AG08396 (cell line): Measurements from ENCODE around the gene ZC3H12D.
"Not testable (repeated sequence)": the region's sequence is repeated elsewhere in the genome, so short reads cannot be mapped to it uniquely, and the experiment has no call there.

Experiments
- DNase-seq: peaks from one replicate; pipeline ENCODE4 v3.0.0; 2012; ENCODE audit warnings: low spot score, mixed read lengths

ZC3H12D gene

GRCh38 chr6:149484733-149485700 lies at the start of gene ZC3H12D:
ZC3H12D (minus strand) TSS chr6:149485014; CDS start chr6:149474543, 10,471 bp downstream.
- no peak for DNase-seq

- no peak for DNase-seq
Observed at GRCh38 chr6:149529650-149530049, 44.8 kb upstream of the ZC3H12D start.

DNA sequence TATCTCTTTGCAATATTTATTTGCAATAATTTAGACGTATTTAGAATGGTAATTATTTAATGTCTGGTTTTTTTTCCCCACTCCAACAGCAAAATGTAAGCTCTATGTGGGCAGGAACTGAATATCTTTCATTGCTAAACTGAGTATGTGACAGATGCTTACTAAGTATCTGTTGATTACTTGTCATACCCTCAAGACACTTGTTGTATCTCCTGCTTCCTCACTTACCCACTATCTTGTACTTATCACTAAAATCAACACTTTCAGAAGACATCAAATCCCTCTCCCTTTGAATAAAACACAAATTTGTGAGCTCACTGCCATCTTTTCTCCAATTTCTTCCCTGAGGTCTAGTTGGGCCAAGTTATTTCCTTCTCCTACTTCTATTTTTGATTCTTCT lies 30.7 kb upstream of the ZC3H12D start:
- DNase-seq: no peak

DNA sequence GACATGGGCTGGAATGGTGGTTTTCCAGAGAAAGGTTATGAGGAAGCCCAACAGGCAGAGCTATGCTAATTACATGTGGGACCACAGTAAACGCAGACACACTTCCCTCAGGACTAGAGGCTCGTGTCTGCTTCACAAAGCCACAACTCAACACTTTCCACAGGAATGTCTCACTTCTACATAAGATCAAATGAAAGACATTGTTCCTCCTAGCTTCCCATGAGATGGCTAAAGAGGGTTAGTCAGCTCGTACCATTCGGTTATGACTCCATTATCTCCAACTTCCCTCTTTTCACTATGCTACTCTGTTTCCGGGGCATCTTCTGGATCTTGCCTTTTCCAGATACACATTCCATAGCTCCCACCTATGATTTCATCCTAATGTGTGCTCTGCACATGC lies 29.1 kb upstream of the ZC3H12D start:
- DNase-seq: no peak

- no peak for DNase-seq
Observed at GRCh38 chr6:149510793-149511512, 26.1 kb upstream of the ZC3H12D start.

- DNase-seq: no peak
Observed at GRCh38 chr6:149508485-149508884, 23.7 kb upstream of the ZC3H12D start.

GRCh38 chr6:149503872-149504271 lies 19.1 kb upstream of the ZC3H12D start:
- DNase-seq: no peak

DNA sequence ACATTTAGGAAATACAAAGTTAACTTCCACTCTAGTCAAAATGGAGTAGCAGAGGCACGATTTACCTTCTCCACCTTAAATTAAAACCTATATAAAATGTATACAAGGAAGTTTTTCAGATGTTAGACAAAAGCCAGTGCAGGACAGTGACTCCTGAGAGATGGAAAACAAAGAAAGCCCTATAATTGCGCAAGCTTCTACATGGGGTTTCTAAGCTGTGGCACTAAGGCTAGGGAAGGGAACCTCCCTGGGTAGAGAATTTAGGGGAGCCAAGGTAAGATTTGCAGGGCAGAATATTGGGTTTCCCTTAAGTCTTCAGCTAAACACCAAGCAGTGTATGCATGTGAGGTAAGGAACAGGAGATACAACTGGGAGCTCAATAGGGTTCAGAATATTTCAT lies 18.5 kb upstream of the ZC3H12D start:
- no peak for DNase-seq

DNA sequence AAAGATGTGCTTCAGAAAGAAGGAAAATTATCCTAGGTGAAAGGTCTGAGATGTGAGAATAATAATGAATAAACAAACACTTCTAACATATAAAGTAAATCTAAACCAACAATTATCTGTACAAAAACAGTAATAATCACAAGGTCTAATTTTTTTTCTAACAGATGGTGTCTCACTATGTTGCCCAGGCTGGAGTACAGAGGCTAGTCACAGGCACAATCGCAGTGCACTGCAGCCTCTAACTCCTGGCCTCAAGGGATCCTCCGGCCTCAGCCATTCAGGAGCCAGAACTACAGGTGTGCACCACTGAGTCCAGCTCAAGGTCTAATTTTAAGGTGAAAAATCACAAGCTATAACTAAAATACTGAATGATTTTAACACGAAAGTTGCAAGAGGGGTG lies 17.0 kb upstream of the ZC3H12D start:
- DNase-seq: no peak

DNA sequence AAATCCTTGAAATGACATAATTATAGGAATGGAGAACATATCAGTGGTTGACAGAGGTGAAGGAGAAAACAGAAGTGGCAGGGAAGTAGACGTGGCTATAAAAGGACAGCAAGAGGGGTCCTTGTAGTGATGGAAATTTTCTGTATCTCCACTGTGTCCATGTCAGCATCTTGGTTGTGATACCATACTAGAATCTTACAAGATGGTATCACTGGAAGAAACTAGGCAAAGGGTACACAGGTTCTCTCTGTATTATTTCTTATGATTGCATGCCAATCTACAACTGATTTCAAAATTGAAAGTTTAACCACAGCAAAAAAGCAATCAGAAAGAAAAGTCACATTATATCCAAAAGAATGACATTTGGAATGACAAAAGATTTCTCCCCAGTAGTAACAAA lies 16.4 kb upstream of the ZC3H12D start:
- no peak for DNase-seq

GRCh38 chr6:149500096-149500495 lies 15.3 kb upstream of the ZC3H12D start:
- DNase-seq: no peak

- no peak for DNase-seq
Observed at GRCh38 chr6:149499066-149499465, 14.3 kb upstream of the ZC3H12D start.

DNA sequence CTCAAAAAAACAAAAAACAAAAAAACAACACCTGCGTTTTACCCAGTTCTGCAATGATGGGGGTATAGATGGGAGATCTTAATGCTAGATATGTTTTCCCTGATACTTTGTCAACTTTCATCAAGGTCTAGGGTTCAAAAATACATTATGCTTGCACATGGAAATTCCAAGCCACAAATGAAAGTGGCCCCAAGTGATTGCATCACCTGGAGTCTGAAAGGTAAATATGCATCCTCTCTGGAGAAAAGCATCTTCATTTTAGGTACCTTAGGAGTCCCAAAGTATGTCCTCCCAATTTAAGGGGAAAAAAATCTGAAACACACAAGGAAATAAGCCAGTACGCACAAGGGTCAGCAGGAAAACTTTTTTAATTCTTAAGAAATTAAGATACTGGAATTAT lies 12.6 kb upstream of the ZC3H12D start:
- DNase-seq: no peak

DNA sequence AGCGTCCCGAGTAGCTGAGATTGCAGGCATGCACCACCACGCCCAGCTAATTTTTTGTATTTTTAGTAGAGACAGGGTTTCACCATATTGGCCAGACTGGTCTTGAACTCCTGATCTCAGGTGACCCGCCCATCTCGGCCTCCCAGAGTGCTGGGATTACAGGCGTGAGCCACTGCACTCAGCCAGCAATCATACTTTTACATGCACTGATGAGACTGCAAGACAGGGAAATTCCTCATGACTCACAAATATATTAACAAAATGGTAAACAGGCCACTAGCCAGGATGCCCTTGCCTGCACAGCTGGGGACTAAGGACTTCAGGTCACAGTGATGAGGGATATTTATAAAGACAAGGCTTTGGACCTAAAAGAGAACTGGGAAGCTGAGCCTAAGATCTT lies 11.8 kb upstream of the ZC3H12D start:
- not testable (repeated sequence) for DNase-seq

DNA sequence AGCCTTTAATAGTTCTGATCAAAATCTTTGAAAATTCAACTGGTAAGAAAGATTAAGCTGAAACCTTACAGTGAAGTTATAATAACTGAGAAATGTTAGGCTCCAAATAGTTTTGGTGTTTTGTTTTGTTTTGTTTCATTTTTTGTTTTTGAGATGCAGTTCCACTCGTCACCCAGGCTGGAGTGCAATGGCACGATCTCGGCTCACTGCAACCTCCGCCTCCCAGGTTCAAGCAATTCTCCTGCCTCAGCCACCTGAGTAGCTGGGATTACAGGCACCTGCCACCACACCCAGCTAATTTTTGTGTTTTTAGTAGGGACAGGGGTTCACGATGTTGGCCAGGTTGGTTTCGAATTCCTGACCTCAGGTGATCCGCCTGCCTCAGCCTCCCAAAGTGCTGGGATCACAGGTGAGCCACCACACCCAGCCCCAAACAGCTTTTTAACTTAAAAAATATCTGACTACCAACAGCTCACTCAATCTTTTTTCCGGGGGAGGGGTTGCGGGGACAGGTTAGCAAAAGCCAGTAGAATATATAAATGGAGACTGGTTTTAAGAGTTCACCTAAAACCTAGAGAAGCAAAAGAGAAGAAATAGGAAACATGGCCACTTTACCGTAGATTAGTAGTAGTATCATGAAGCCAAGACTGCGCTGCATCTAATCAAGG lies 10.7 kb upstream of the ZC3H12D start:
- not testable (repeated sequence) for DNase-seq

DNA sequence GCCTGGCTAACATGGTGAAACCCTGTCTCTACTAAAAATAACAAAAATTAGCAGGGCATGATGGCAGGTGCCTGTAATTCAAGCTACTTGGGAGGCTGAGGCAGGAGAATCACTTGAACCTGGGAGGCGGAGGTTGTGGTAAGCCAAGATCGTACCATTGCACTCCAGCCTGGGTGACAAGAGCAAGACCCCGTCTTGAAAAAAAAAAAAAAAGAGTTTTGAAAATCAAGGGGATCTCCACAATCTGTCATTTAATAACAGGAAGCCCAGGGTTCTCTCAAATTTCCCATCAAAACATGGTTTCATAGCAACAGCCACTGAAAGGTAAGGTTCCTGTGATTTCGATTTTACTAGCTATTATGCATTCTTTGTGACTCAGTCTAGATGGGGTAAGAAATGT lies 10.0 kb upstream of the ZC3H12D start:
- not testable (repeated sequence) for DNase-seq

GRCh38 chr6:149493761-149494320 lies 9.0 kb upstream of the ZC3H12D start:
- no peak for DNase-seq

DNA sequence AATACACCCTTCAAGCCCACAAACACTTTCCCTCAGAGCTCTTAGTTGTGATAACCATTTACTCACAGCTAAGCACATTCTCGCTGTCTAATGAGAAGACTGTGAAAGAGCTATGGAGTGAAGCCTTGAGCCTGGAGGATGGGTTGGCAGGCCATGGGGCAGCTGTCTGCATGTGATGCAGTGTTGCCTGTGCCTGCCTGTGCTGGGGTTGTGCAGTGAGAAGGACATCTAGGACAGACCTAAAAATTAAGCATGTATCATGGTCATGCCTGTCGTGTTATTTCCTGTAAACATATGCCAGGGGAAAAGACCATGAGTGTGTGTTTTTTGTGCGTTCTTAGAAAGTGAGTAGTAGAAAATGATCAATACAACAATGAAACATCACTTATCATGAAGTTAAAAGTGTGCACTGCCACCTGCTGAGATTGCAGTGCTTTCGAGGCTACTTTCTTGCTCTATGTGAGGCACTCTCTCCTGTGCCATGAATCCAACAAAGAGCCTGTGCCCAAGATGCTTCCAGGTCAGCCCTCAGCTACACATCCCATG lies 8.1 kb upstream of the ZC3H12D start:
- no peak for DNase-seq

GRCh38 chr6:149489967-149490366 lies 5.2 kb upstream of the ZC3H12D start:
- DNase-seq: no peak

- DNase-seq: no peak
Observed at GRCh38 chr6:149488815-149489214, 4.0 kb upstream of the ZC3H12D start.

DNA sequence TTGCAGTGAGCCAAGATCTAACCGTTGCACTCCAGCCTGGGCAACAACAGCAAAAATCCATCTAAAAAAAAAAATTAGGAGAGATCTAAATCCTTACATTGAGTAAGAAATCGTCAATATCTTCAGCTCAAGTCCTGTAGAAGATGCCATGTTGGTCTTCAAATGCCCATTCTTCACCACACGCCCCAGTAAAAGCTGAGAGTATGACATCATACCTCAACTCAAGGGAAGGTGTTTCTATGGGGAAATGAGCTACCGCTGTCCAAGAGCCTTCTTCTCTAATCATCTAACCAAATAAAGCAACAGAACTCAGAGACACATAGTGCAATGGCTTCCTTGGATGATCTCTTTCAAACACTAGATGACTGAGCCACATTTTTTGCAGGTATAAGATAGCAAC lies 2.5 kb upstream of the ZC3H12D start:
- no peak for DNase-seq
